Central memory CD4-positive, alpha-beta T cell (primary cell): ENCODE results near the gene ASAP2.
"Not testable (repeated sequence)": the region's sequence is repeated elsewhere in the genome, so short reads cannot be mapped to it uniquely, and the experiment has no call there.

Source experiments
- DNase-seq: peaks from one replicate; pipeline ENCODE4 v3.0.0; 2022

The ASAP2 gene

GRCh38 chr2:9388950-9389911 is 182.6 kb downstream of the ASAP2 start:
- no peak for DNase-seq

- DNase-seq: no peak
These were observed 183.7 kb downstream of the ASAP2 start for GRCh38 chr2:9390151-9390850.

GRCh38 chr2:9390991-9391390 is 184.4 kb downstream of the ASAP2 start:
- no peak for DNase-seq

DNA sequence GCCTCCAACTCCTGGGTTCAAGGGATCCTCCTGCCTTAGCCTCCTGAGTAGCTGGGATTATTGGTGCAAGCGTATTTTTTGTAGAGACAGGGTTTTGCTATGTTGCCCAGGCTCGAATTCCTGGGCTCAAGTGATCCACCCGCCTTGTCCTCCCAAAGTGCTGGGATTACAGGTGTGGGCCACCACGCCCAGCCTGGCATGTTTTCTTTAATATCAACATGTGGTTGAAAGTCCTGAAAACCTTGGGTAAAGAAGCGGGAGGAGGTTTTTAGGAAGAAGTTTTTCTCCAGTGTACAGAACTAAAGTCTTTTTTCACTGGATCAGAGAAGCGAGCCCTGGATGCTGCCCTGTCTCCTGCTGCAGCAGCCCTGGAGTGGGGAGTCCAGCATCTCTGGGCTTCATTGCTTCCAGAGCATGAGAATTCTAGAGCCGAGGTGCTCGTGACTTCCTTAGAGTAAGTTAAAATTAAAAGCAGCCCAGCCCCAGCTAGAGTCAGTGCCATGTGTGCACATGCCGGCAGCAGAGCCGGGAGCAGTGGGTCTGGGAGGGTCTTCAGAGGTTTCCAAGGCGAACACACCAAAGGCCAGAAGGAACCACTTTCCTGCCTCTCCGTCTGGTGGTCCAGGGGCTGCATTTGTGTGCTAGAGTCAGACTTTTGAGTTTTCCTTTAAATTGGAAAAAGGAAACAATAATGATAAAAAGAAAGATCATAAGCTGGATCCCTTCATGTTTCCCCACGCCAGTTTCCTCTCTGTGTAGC is 185.5 kb downstream of the ASAP2 start:
- no peak for DNase-seq

DNA sequence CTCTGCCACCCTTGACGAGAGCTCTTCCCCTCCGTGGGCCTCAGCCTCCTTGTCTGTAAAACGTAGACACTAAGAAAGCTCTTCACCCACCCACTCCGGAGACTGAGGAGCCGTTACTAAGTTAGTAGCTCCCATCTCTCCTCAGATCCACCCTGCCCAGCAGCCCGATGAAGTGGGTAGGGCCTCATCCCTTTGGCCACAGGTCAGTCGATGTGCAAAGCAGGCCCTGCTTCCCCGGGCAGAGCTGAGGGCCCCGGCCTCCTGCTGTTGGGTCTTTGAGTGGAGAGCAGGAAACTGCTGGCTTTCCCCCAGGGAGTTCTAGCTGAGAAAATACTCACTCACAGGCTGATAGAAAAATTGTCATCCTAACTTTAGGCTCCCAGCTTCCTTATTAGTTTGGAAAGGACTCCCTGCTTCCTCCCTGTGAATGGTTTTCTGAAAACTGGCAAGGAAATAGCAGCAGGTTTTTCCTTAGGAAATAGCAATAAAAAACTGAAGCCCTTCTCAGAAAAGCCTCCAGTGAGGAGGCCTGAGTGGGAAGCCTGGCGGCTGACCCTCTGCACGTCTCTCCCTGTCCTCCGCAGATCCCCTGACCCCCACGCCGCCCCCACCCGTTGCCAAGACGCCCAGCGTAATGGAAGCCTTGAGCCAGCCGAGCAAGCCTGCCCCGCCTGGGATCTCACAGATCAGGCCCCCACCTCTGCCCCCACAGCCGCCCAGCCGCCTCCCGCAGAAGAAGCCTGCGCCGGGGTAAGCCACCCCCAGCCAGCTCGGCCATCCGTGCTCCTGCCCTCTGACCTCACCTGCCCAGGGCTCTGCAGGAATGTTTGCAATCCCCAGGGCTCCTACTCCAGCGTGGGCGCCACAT is 186.5 kb downstream of the ASAP2 start:
- no peak for DNase-seq

DNA sequence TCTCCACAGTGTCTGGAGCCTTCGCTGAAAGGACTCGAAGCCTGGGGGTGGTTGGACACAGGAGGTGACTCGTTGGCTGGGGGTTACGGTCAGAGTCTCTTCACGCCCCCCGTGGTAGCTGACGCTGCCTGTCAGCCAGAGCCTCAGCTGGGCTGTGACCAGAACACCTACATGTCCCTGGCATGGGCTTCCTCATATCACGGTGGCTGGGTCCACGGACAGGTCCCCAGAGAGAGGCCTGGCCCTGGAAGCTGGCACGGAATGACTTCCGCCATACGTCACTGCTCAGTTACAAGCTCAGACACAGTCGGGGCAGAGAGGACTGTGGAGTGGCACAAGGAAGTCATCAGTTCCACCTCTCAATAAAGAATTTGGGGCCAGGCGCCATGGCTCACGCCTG is 188.2 kb downstream of the ASAP2 start:
- DNase-seq: no peak

DNA sequence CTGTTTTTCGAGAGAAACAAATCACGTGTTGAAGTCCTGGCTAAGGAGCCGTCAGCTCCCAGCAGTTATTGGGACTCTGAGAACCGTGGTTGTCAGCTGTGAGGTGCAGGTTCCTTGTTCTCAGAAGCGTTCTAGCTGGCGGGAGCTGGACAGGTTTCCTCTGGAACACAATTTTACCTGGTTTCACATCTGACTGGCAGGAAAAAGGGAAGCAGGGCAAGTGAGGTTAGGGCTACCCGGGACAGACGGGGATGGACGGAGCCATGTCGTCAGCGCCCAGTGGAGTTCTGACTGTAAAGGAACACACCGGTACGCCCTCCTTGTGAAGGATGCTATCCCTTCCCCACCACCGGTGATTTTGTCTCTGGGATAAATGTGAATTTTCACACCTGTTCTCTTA is 190.6 kb downstream of the ASAP2 start:
- DNase-seq: no peak

GRCh38 chr2:9398251-9398650 is 191.6 kb downstream of the ASAP2 start:
- DNase-seq: not testable (repeated sequence)

DNA sequence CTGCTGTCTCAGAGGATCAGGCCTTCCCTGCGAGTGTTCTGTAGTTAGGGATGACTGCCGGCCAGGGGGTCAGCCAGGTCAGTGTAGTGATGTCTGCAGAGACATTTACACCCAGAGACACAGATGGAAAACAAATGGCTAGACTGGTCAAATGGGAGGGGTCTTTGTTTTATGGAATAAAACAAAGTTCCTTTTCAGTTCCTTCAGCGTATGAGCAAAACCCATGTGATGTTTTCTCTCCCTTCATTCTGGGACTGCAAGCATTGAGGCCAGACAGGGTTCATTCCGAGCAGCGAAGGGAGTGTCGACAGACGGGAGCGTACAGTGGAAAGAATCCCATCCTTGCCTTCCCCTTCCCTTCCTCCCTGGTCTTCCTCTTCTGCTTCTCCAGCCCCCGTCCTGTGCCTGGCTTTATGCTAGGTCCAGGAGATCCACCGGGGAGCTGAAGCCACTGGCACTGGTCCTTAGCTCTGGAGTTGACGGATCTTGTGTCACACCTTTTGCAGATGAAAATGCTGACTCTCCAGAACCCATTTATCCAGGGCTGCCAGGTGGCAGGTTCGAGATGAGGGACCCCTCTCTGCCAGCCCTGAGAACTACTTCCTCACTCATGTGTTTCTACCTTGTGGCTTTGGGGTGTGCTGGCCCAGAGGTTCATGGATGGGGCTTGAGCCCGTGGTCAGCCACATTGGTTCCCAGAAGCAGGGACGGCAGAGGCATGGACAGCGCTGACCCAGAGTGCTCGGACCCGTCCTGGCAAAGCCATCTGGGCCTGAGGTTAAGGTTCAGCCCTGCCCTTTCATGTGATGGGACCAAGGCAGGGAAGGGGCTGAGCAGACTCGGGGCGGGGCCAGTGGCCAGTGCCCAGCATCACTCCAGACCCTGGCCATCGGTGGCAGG is 192.5 kb downstream of the ASAP2 start:
- DNase-seq: no peak

DNA sequence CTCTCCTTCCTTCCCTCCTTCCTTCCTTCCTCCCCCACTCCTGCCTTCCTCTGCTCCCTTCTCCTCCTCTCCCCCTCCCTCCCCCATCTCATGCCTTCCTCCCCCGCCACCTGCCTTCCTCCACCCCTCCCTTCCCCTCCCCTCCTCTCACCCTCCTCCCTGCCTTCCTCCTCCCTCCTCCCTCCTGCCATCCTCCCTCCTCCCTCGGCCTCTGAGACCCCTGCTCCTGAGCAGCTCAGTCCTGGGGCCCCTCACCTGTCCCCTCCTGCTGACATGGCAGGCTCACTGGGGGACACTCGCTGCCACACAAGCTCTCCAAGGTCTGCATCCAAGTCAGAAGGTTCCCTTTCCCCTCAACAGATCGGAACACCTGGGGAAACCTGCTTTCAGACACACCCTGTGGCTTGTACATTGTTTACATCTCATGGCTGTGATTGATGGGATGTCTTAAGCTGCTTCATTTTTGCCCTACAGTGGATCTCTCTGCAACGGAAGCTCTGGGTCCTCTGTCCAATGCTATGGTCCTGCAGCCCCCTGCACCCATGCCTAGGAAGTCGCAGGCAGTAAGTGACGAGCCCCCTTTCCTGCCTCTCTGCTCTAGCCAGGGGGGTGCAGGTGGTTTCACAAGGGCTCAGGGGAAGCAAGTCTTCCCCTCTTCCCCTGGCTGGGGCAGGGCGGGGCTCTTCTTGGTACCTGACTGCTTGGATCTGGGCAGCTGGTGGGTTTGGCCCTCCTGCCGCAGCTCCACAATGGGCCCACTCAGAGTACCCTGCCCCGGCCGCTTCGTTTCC is 193.9 kb downstream of the ASAP2 start:
- no peak for DNase-seq

DNA sequence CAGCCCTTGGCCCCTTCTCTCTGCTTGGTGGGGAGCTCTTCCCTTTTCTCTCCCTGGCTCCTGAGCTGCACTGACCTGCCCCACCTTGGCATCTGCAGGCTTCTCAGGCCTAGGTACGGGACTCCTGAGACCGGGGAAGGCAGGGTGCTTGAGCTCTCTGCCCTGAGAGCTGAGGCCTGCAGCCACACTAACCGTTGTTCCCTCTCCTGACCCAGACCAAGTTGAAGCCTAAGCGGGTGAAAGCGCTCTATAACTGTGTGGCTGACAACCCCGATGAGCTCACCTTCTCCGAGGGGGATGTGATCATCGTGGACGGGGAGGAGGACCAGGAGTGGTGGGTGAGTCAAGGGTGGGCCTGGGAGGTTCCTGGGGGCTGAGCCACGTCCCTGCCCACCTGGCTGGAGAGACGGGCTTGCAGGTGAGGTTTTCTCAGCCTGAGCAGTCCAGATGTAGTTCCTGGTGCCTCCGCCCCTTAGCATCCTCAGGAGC is 194.5 kb downstream of the ASAP2 start:
- no peak for DNase-seq

GRCh38 chr2:9401646-9402371 is 195.2 kb downstream of the ASAP2 start:
- DNase-seq: no peak

- DNase-seq: no peak
These were observed 197.3 kb downstream of the ASAP2 start for GRCh38 chr2:9403924-9404323.

GRCh38 chr2:9404451-9404850 is 197.8 kb downstream of the ASAP2 start:
- DNase-seq: no peak

DNA sequence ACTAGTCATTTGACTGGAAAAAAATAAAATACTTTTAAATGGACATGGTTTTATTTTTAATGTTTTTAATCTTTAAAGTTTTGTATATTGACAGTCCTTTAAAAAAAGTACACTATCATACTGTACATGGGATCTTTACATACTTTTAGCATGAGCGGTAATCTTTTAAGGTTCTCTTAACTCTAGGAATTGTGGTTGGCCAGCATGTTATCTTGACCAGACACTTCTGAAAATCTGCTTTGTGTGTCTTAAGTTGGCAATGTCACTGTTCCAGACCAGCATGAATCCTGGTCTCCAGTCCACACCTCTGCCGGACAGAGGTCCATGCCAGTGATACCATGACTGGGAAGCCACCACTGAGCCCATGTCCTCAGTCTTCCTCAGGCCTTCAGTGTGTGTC is 199.0 kb downstream of the ASAP2 start:
- no peak for DNase-seq

GRCh38 chr2:9406529-9407362 is 200.1 kb downstream of the ASAP2 start:
- no peak for DNase-seq

GRCh38 chr2:9407363-9407811 is 200.8 kb downstream of the ASAP2 start:
- DNase-seq: no peak

DNA sequence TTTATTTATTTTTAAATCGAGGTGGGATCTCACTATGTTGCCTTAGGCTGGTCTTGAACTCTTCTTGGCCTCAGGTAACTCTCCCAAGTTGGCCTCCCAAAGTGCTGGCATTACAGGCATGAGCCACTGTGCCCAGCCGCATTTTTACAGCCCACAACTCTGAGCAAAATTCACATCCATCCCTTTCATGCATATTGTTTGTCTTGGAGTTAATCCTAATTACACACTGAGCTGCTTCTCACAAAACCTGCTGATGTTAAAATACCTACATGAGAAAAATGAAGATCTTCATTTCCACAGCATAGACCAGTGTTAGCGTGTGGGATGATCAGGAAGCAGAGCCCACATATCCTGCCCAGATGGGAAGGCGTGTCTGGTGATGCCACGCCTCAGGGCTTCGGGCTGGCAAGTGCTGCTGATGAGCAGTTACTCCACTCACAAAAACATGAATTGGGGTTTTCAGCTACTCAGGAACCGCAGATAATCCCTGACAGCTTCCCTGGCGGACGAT is 202.1 kb downstream of the ASAP2 start:
- DNase-seq: no peak
